Coronary artery (tissue), 2 donors: ENCODE results near the gene TGFB3.

ENCODE experiments used
- DNase-seq: peaks from one replicate; pipeline ENCODE4 v3.0.0-alpha.2; 2017; ENCODE audit warnings: low spot score
- H3K27ac ChIP-seq, 2 donors: fragments of 200-600 bp; sonication (generic); one replicate each; pipeline ENCODE4 v1.5.1; 2016 to 2019
- H3K4me3 ChIP-seq: fragments of 200-600 bp; sonication (generic); 2 replicates; pipeline ENCODE4 v1.5.1; 2016; ENCODE audit warnings: mild to moderate bottlenecking, moderate library complexity
- TF ChIP-seq, protein P1 (sequence below): fragments of 200-600 bp; sonication (generic); IDR thresholded peaks from one replicate; pipeline ENCODE4 v1.5.1; 2019; ENCODE audit warnings: antibody characterized with exemption

TGFB3 gene

GRCh38 chr14:75967866-75968265 lies 13.9 kb downstream of the TGFB3 start:
- Histone ChIP-seq H3K27ac (no peak overlapping the region), H3K4me3 (no peak overlapping the region)
- no peak for DNase-seq
- TF ChIP-seq, protein P1, sequence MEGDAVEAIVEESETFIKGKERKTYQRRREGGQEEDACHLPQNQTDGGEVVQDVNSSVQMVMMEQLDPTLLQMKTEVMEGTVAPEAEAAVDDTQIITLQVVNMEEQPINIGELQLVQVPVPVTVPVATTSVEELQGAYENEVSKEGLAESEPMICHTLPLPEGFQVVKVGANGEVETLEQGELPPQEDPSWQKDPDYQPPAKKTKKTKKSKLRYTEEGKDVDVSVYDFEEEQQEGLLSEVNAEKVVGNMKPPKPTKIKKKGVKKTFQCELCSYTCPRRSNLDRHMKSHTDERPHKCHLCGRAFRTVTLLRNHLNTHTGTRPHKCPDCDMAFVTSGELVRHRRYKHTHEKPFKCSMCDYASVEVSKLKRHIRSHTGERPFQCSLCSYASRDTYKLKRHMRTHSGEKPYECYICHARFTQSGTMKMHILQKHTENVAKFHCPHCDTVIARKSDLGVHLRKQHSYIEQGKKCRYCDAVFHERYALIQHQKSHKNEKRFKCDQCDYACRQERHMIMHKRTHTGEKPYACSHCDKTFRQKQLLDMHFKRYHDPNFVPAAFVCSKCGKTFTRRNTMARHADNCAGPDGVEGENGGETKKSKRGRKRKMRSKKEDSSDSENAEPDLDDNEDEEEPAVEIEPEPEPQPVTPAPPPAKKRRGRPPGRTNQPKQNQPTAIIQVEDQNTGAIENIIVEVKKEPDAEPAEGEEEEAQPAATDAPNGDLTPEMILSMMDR = no peak

GRCh38 chr14:75961662-75962061 lies 20.1 kb downstream of the TGFB3 start:
- no peak overlapping the region for H3K27ac ChIP-seq
- TF ChIP-seq, protein P1 = no peak
- DNase-seq = no peak
- no peak overlapping the region for H3K4me3 ChIP-seq

GRCh38 chr14:75960231-75960630 lies 21.6 kb downstream of the TGFB3 start:
- TF ChIP-seq, protein P1 = no peak
- DNase-seq = no peak
- H3K4me3 ChIP-seq = no peak overlapping the region
- H3K27ac ChIP-seq = no peak overlapping the region

GRCh38 chr14:75959031-75959430 lies 22.8 kb downstream of the TGFB3 start:
- TF ChIP-seq, protein P1 = no peak
- no peak overlapping the region for H3K4me3 ChIP-seq
- DNase-seq = no peak

GRCh38 chr14:75952489-75952888 lies 29.3 kb downstream of the TGFB3 start:
- no peak overlapping the region for H3K27ac ChIP-seq
- DNase-seq = no peak
- TF ChIP-seq, protein P1 = no peak
- H3K4me3 ChIP-seq = no peak overlapping the region

More at GRCh38 chr14:75959031-75959430, 22.8 kb downstream of the TGFB3 start:
- H3K27ac ChIP-seq = no peak overlapping the region

GRCh38 chr14:75946785-75947184 lies 35.0 kb downstream of the TGFB3 start:
- Histone ChIP-seq H3K27ac (no peak overlapping the region), H3K4me3 (no peak overlapping the region)
- DNase-seq = no peak
- TF ChIP-seq, protein P1 = no peak

GRCh38 chr14:75944607-75945241 lies 37.1 kb downstream of the TGFB3 start:
- TF ChIP-seq, protein P1 = no peak
- no peak overlapping the region for H3K4me3 ChIP-seq
- no peak for DNase-seq
- no peak overlapping the region for H3K27ac ChIP-seq
